Stimulated activated CD4-positive, alpha-beta T cell treated with anti-CD3 and anti-CD28 coated beads, Interleukin-1b, Interleukin-23, amount 100 ng/mL, for 24 hours (primary cell): ENCODE results near the gene MEIS3.
"Not testable (repeated sequence)": the region's sequence is repeated elsewhere in the genome, so short reads cannot be mapped to it uniquely, and the experiment has no call there.

Source experiments
- DNase-seq, 4 experiments: peaks; one replicate each; pipeline ENCODE4 v3.0.0-alpha.2; 2020; ENCODE audit warnings: low read depth in 4 of 4, low spot score in 1 of 4

MEIS3 gene

GRCh38 chr19:47417107-47417745 is 2.1 kb downstream of the MEIS3 start:
- DNase-seq: no peak

GRCh38 chr19:47416643-47416985 is 2.7 kb downstream of the MEIS3 start:
- no peak for DNase-seq

DNA sequence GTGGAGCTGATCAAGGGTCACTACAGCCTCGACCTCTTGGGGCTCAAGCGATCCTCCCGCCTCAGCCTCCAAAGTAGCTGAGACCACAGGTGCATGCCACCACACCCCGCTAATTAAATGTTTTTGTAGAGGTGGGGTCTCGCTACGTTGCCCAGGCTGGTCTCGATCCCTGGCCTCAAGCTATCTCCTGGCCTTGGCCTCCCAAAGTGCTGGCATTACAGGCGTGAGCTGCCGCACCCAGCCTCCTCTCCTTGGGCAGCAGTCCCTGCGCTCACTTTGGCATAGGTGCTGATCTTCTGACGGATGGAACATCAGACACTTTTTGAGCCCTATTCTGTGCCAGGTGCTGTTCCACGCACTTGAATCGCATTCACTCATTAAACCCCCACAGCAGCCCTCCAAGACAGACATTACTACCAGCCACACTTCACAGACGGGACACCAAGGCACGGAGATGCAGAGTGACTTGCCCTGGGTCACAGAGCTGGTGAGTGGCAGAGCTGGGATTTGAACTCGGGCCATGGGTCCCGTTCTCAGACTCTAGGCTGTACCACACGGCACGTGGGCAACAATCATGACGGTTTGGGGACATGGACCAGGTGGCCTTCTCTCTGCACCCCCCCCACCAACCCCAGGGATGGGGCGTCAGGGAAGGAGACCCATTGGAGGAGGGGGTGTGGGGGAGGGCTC is 3.2 kb downstream of the MEIS3 start:
- DNase-seq: no peak

GRCh38 chr19:47414469-47414868 is 4.9 kb downstream of the MEIS3 start:
- no peak for DNase-seq

- DNase-seq: no peak
Observed at GRCh38 chr19:47413941-47414340, 5.4 kb downstream of the MEIS3 start.

DNA sequence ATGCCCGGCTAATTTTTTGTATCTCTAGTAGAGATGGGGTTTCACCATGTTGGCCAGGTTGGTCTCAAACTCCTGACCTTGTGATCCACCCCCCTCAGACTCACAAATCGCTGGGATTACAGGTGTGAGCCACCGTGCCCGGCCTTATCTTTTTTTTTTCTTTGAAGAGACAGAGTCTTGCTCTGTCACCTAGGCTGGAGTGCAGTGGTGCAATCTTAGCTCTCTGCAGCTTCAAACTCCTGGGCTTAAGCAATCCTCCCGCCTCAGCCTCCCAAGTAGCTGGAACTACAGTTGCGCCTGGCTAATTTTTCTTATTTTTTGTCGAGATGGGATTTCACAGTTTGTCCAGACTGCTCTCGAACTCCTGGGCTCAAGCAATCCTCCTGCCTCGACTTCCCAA is 7.6 kb downstream of the MEIS3 start:
- DNase-seq: not testable (repeated sequence)

- DNase-seq: no peak
Observed at GRCh38 chr19:47411101-47411500, 8.2 kb downstream of the MEIS3 start.

- no peak for DNase-seq
Observed at GRCh38 chr19:47408156-47408938, 11.0 kb downstream of the MEIS3 start.

GRCh38 chr19:47407417-47407774 is 11.9 kb downstream of the MEIS3 start:
- DNase-seq: no peak

- DNase-seq: no peak
Observed at GRCh38 chr19:47406711-47407416, 12.5 kb downstream of the MEIS3 start.

GRCh38 chr19:47405854-47406417 is 13.4 kb downstream of the MEIS3 start:
- no peak for DNase-seq

- DNase-seq: no peak
Observed at GRCh38 chr19:47405197-47405550, 14.2 kb downstream of the MEIS3 start.

GRCh38 chr19:47404334-47405196 is 14.8 kb downstream of the MEIS3 start:
- no peak for DNase-seq

GRCh38 chr19:47402504-47402903 is 16.8 kb downstream of the MEIS3 start:
- no peak for DNase-seq

GRCh38 chr19:47398707-47399597 is 20.4 kb downstream of the MEIS3 start:
- no peak for DNase-seq

- DNase-seq: peak; percentile 71 to 86 (median 78)
Observed at GRCh38 chr19:47391510-47392223, 27.7 kb downstream of the MEIS3 start.

DNA sequence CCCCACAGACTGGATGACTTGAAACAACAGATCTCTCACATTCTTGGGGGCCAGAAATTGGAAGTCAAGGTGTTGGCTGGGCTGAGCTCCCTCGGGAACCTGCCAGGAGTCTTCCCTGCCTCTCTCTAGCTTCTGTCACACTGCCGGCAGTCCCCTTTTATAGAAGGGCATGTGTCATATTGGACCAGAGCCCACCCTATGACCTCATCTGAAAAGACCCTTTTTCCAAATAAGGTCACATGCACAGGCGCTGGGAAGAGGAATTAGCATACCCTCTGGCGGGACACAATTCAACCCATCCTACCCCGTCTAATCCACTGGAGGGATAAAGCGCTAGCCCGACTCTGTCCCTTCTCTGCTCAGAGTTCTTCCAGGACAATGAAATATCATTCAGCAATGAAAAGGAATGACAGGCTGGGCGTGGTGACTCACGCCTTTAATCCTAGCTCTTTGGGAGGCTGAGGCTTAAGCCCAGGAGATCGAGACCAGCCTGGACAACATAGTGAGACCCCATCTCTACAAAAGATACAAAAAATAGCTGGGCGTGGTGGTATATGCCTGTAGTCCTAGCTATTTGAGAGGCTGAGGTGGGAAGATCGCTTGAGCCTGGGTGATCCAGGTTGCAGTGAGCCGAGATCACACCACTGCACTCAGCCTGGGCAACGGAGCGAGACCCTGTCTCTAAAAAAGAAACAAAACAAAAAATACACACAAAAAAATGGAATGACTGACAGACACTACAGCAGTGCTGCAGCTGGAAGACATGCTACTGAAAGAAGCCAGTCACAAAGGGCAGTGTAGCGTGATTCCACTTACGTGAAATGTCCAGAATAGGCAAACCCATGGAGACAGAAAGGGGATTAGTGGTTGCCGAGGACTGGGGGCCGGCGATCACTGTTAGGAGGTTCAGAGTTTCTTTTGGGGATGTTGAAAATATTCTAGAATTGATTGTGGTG is 28.5 kb downstream of the MEIS3 start:
- DNase-seq: no peak

GRCh38 chr19:47389150-47389556 is 30.2 kb downstream of the MEIS3 start:
- DNase-seq: no peak
